Testis (tissue), 3 donors: ENCODE measurements around the gene UNC13D. TPM values are rescaled to one million over a fixed set of nuclear protein-coding genes. Genes with fewer than 3 reads are reported as not detected.
A peak's percentile ranks its signal among the peaks of the same experiment; 100 is the strongest.

Experiments used
- DNase-seq: peaks from one replicate; pipeline ENCODE4 v3.0.0-alpha.2; 2019
- H3K27ac ChIP-seq, 2 donors: fragments of 200-600 bp; sonication (generic); one replicate each; pipeline ENCODE4 v1.5.1; 2019
- H3K27me3 ChIP-seq: fragments of 200-600 bp; sonication (generic); one replicate; pipeline ENCODE4 v1.5.1; 2019
- H3K36me3 ChIP-seq: fragments of 200-600 bp; sonication (generic); one replicate; pipeline ENCODE4 v1.5.1; 2017; ENCODE audit warnings: low read depth; ENCODE audit errors: missing control alignments
- H3K4me1 ChIP-seq: fragments of 200-600 bp; sonication (generic); one replicate; pipeline ENCODE4 v1.5.1; 2019
- H3K4me3 ChIP-seq, 2 donors: fragments of 200-600 bp; sonication (generic); one replicate each; pipeline ENCODE4 v1.5.1; 2017 to 2019
- H3K9me3 ChIP-seq: fragments of 200-600 bp; sonication (generic); one replicate; pipeline ENCODE4 v1.5.1; 2017
- CTCF ChIP-seq, 3 experiments: fragments of 450-650 bp in 2 of 3; fragments of 200-600 bp in 1 of 3; sonication (generic) in 1 of 3; IDR thresholded peaks; one replicate each; pipeline ENCODE4 v1.5.1; 2016 to 2019; ENCODE audit warnings: antibody characterized with exemption in 3 of 3, mild to moderate bottlenecking in 2 of 3, moderate library complexity in 1 of 3
- POLR2A ChIP-seq: fragments of 450-650 bp; IDR thresholded peaks from one replicate; pipeline ENCODE4 v1.6.1; 2017; ENCODE audit warnings: antibody characterized with exemption, mild to moderate bottlenecking, moderate library complexity
- WGBS, 2 donors: methylation state at CpG; one replicate each; pipeline ENCODE4 v1.1.5; 2018; 5-methylcytosine and 5-hydroxymethylcytosine counted together
- intact Hi-C: fragments of 100-400 bp; cut with DNase I; formaldehyde crosslinking; loops from one replicate; pipeline ENCODE4 v1.15.1; 2023; ENCODE audit warnings: low total_unique reads
- polyA plus RNA-seq: library from polyadenylated mRNA; stranded (reverse); fragments of 350-450 nt; fragmentation: Illumina TruSeq; extraction: RNeasy Lipid Tissue Mini Kit (QIAGEN cat#74804); gene quantifications from one replicate; pipeline ENCODE4 v1.2.3, GENCODE V29; 2014; ENCODE audit warnings: low read depth, low replicate concordance; ENCODE audit not compliant: insufficient read depth
- total RNA-seq, 2 donors: library from RNA; depleted of rRNA; stranded (reverse); fragments of >200 nt; gene quantifications; one replicate each; pipeline ENCODE4 v1.2.3, GENCODE V29; 2016

UNC13D gene
- total and polyA plus RNA-seq, 3 donors from 2014 or later = 10.2 to 20.4 (median 15.0) TPM

- H3K36me3 ChIP-seq = no peaks in the 10 kb centered on the region
- peak overlapping the region; percentile 67 to 79 for H3K27ac ChIP-seq
- no peaks in the 10 kb centered on the region for H3K27me3 ChIP-seq
- H3K9me3 ChIP-seq = no peaks in the 10 kb centered on the region
- DNase-seq = peak; percentile 91
- WGBS, 2 donors = 35 to 42% methylated on average over 16 of the region's 16 CpGs
- peak; percentile 56 to 59 (median 58) for TF ChIP-seq CTCF (IDR thresholded peaks at IDR 0.05)
- TF ChIP-seq POLR2A = no peak
- peaks cover 50% of the 10 kb centered on the region for H3K4me1 ChIP-seq
- no peak overlapping the region for H3K4me3 ChIP-seq
- intact Hi-C loops = loop anchor here (10.0 kb wide), 1 partner anchor 74 kb away; a partner anchor contains a TSS
These were observed 4.5 kb upstream of the UNC13D start for GRCh38 chr17:75848523-75849278.

GRCh38 chr17:75847614-75848522 lies 3.7 kb upstream of the UNC13D start:
- 73 to 83% methylated on average over 20 to 25 of the region's 25 CpGs for WGBS, 2 donors

GRCh38 chr17:75846692-75847613 lies 2.7 kb upstream of the UNC13D start:
- intact Hi-C loops = loop anchor here (10.0 kb wide), 1 partner anchor 72 kb away; a partner anchor contains a TSS
- WGBS, 2 donors = 82 to 85% methylated on average over 25 to 27 of the region's 34 CpGs
- Histone ChIP-seq H3K27ac (peak overlapping the region; percentile 67 to 79), H3K36me3 (no peaks in the 10 kb centered on the region), H3K4me1 (peaks cover 43% of the 10 kb centered on the region), H3K27me3 (no peaks in the 10 kb centered on the region), H3K9me3 (no peaks in the 10 kb centered on the region), H3K4me3 (no peak overlapping the region)
- no peak for DNase-seq
- TF ChIP-seq CTCF (IDR thresholded peaks at IDR 0.05) = no peak
- TF ChIP-seq POLR2A = no peak

More at GRCh38 chr17:75847614-75848522, 3.7 kb upstream of the UNC13D start:
- H3K36me3 ChIP-seq = no peaks in the 10 kb centered on the region
- intact Hi-C loops = loop anchor here (10.0 kb wide), 1 partner anchor 73 kb away; a partner anchor contains a TSS
- TF ChIP-seq CTCF (IDR thresholded peaks at IDR 0.05) (no peak), POLR2A (no peak)
- H3K4me3 ChIP-seq = no peak overlapping the region
- no peak for DNase-seq
- peak overlapping the region; percentile 67 to 79 for H3K27ac ChIP-seq
- H3K27me3 ChIP-seq = no peaks in the 10 kb centered on the region
- peaks cover 43% of the 10 kb centered on the region for H3K4me1 ChIP-seq
- no peaks in the 10 kb centered on the region for H3K9me3 ChIP-seq

- 76 to 81% methylated on average over 22 of the region's 22 CpGs for WGBS, 2 donors
- no peak for DNase-seq
- no peaks in the 10 kb centered on the region for H3K36me3 ChIP-seq
These were observed 1.9 kb upstream of the UNC13D start for GRCh38 chr17:75845933-75846691.

More at GRCh38 chr17:75845933-75846691, 1.9 kb upstream of the UNC13D start:
- Histone ChIP-seq H3K27me3 (no peaks in the 10 kb centered on the region), H3K27ac (peak overlapping the region in 1 of 2 donors; percentile 64), H3K9me3 (no peaks in the 10 kb centered on the region), H3K4me3 (no peak overlapping the region), H3K4me1 (peaks cover 43% of the 10 kb centered on the region)
- no peak for TF ChIP-seq CTCF (IDR thresholded peaks at IDR 0.05)
- TF ChIP-seq POLR2A = no peak
- intact Hi-C loops = loop anchor here (10.0 kb wide), 1 partner anchor 71 kb away; a partner anchor contains a TSS
